H1 (cell line): ENCODE results near the gene PARP4. TPM values are rescaled to one million over a fixed set of nuclear protein-coding genes. Genes with fewer than 3 reads are reported as not detected.
A peak's percentile ranks its signal among the peaks of the same experiment; 100 is the strongest.

ENCODE experiments used
- CTCF ChIA-PET: fragments of 300-600 bp; sonication (Branson Sonifier 250); formaldehyde crosslinking; loops from one replicate; lab custom pipeline; 2021; ENCODE audit not compliant: partially characterized antibody; lab: Charles Lee
- POLR2A ChIA-PET: fragments of 300-600 bp; sonication (Branson Sonifier 250); formaldehyde crosslinking; loops from one replicate; lab custom pipeline; 2021; ENCODE audit warnings: inconsistent platforms; ENCODE audit not compliant: partially characterized antibody; lab: Charles Lee
- DNase-seq, 2 experiments: peaks; one replicate each; pipeline versions ENCODE4 v3.0.0 to v3.0.0-alpha.2; 2010 to 2022; ENCODE audit warnings: low spot score in 2 of 2, low read depth in 1 of 2, mixed read lengths in 1 of 2
- FAIRE-seq: peaks from 2 replicates; lab custom pipeline; 2011; peaks lifted over from hg19 to GRCh38; lab: Jason Lieb, UNC
- H2AFZ ChIP-seq: 2 replicates; pipeline ENCODE4 v1.8.1; 2012; ENCODE audit warnings: low read length, inconsistent platforms
- H2AK5ac ChIP-seq: 2 replicates; pipeline ENCODE4 v1.6.1; 2013; ENCODE audit warnings: low read depth, low read length
- H2BK120ac ChIP-seq: replicated peaks from 2 replicates; pipeline ENCODE3; 2013; ENCODE audit warnings: low read depth, low read length, inconsistent platforms
- H2BK12ac ChIP-seq: 2 replicates; pipeline ENCODE4 v1.6.1; 2013; ENCODE audit warnings: low read depth, low read length
- H2BK15ac ChIP-seq: 2 replicates; pipeline ENCODE4 v1.6.1; 2013; ENCODE audit warnings: low read length
- H2BK20ac ChIP-seq: 2 replicates; pipeline ENCODE4 v1.6.1; 2013; ENCODE audit warnings: low read length
- H2BK5ac ChIP-seq: 2 replicates; pipeline ENCODE4 v1.6.1; 2013; ENCODE audit warnings: low read depth, low read length
- H3K14ac ChIP-seq: 2 replicates; pipeline ENCODE4 v1.6.1; 2013; ENCODE audit warnings: inconsistent platforms; ENCODE audit not compliant: insufficient read length
- H3K18ac ChIP-seq: 2 replicates; pipeline ENCODE4 v1.6.1; 2013; ENCODE audit warnings: low read length; ENCODE audit errors: extremely low read depth
- H3K23ac ChIP-seq: 2 replicates; pipeline ENCODE4 v1.6.1; 2013; ENCODE audit warnings: inconsistent platforms; ENCODE audit not compliant: insufficient read length
- H3K23me2 ChIP-seq: 2 replicates; pipeline ENCODE4 v1.6.1; 2013; ENCODE audit warnings: low read depth, low read length
- H3K27ac ChIP-seq: 2 replicates; pipeline ENCODE4 v1.6.1; 2011; ENCODE audit warnings: low read depth, low read length, inconsistent platforms
- H3K27me3 ChIP-seq, 4 experiments: replicated peaks in 1 of 4; 1 replicate in 1 of 4; 2 replicates in 3 of 4; pipeline versions ENCODE4 v1.6.1 to v1.8.1; 2011 to 2013; ENCODE audit warnings: low read length in 3 of 4, mild to moderate bottlenecking in 3 of 4, inconsistent platforms in 2 of 4, mixed read lengths in 2 of 4, moderate library complexity in 1 of 4; ENCODE audit not compliant: control insufficient read depth in 3 of 4, insufficient read depth in 3 of 4; ENCODE audit errors: extremely low read depth in 1 of 4
- H3K36me3 ChIP-seq, 4 experiments: 2 replicates each; pipeline versions ENCODE4 v1.6.1 to v1.8.1; 2011 to 2013; ENCODE audit warnings: mild to moderate bottlenecking in 4 of 4, low read length in 3 of 4, moderate library complexity in 2 of 4, control low read depth in 1 of 4, inconsistent platforms in 1 of 4; ENCODE audit not compliant: insufficient read depth in 4 of 4, control insufficient read depth in 2 of 4
- H3K4ac ChIP-seq: replicated peaks from 2 replicates; pipeline ENCODE3; 2013; ENCODE audit warnings: low read length, low read depth, mixed read lengths, inconsistent platforms; ENCODE audit not compliant: insufficient read length
- H3K4me1 ChIP-seq, 4 experiments: replicated peaks in 1 of 4; 1 replicate in 1 of 4; 2 replicates in 3 of 4; pipeline versions ENCODE4 v1.6.1 to v1.8.1; 2011 to 2013; ENCODE audit warnings: low read length in 3 of 4, inconsistent platforms in 2 of 4, mixed read lengths in 1 of 4; ENCODE audit not compliant: insufficient read depth in 4 of 4, control insufficient read depth in 3 of 4
- H3K4me2 ChIP-seq, 2 experiments: 2 replicates each; pipeline versions ENCODE4 v1.6.1 to v1.8.1; 2011 to 2013; ENCODE audit warnings: low read depth in 2 of 2, low read length in 2 of 2, control low read depth in 1 of 2, inconsistent platforms in 1 of 2, mild to moderate bottlenecking in 1 of 2; ENCODE audit not compliant: insufficient read depth in 1 of 2
- H3K4me3 ChIP-seq, 4 experiments: fragments of 200-600, 300-600 bp in 1 of 4; sonication (generic), shearing (Covaris generic), sonication (Bioruptor Twin) in 1 of 4; 2 replicates each; pipeline versions ENCODE4 v1.5.1 to v1.8.1; 2011 to 2016; ENCODE audit warnings: low read length in 4 of 4, low read depth in 3 of 4, control low read depth in 2 of 4, inconsistent platforms in 2 of 4, mild to moderate bottlenecking in 2 of 4, mixed read lengths in 1 of 4, moderate library complexity in 1 of 4; ENCODE audit not compliant: insufficient read depth in 2 of 4; ENCODE audit errors: extremely low read depth in 1 of 4
- H3K56ac ChIP-seq: replicated peaks from 2 replicates; pipeline ENCODE3; 2013; ENCODE audit warnings: low read depth, mild to moderate bottlenecking, mixed read lengths, low read length, inconsistent platforms; ENCODE audit not compliant: insufficient read length
- H3K79me1 ChIP-seq: 2 replicates; pipeline ENCODE4 v1.6.1; 2013; ENCODE audit warnings: low read depth, low read length, control low read depth
- H3K79me2 ChIP-seq, 2 experiments: 2 replicates each; pipeline versions ENCODE4 v1.6.1 to v1.8.1; 2012 to 2013; ENCODE audit warnings: low read length in 2 of 2, mild to moderate bottlenecking in 2 of 2, inconsistent platforms in 1 of 2; ENCODE audit not compliant: insufficient read depth in 2 of 2, control insufficient read depth in 1 of 2
- H3K9ac ChIP-seq, 4 experiments: replicated peaks in 1 of 4; 1 replicate in 1 of 4; 2 replicates in 3 of 4; pipeline versions ENCODE4 v1.6.1 to v1.8.1; 2011 to 2013; ENCODE audit warnings: low read depth in 3 of 4, low read length in 3 of 4, control low read depth in 2 of 4, mild to moderate bottlenecking in 2 of 4, moderate library complexity in 2 of 4, inconsistent platforms in 1 of 4; ENCODE audit errors: extremely low read depth in 1 of 4
- H3K9me3 ChIP-seq, 2 experiments: 2 replicates each; pipeline versions ENCODE4 v1.6.1 to v1.8.1; 2012 to 2013; ENCODE audit warnings: mild to moderate bottlenecking in 2 of 2, moderate library complexity in 2 of 2, control low read depth in 1 of 2, inconsistent platforms in 1 of 2, low read depth in 1 of 2, low read length in 1 of 2, mixed read lengths in 1 of 2; ENCODE audit not compliant: insufficient read depth in 2 of 2
- H4K20me1 ChIP-seq, 2 experiments: replicated peaks in 1 of 2; 2 replicates each; pipeline versions ENCODE3 to v1.8.1; 2011 to 2013; ENCODE audit warnings: inconsistent platforms in 2 of 2, low read length in 2 of 2, mild to moderate bottlenecking in 1 of 2; ENCODE audit not compliant: insufficient read depth in 2 of 2, control insufficient read depth in 1 of 2
- H4K5ac ChIP-seq: 2 replicates; pipeline ENCODE4 v1.6.1; 2013; ENCODE audit warnings: low read length, low read depth, mixed read lengths, inconsistent platforms; ENCODE audit not compliant: insufficient read length
- H4K8ac ChIP-seq: 2 replicates; pipeline ENCODE4 v1.8.0; 2013; ENCODE audit warnings: mild to moderate bottlenecking, moderate library complexity, low read length, inconsistent platforms; ENCODE audit not compliant: insufficient read depth; ENCODE audit errors: extremely low read depth
- H4K91ac ChIP-seq: replicated peaks from 2 replicates; pipeline ENCODE3; 2013; ENCODE audit warnings: low read length, mixed read lengths, inconsistent platforms; ENCODE audit not compliant: insufficient read length
- BACH1 ChIP-seq: IDR thresholded peaks from 2 replicates; pipeline ENCODE4 v1.6.1; 2012; ENCODE audit warnings: low read length, improper control_type of control experiment
- CEBPB ChIP-seq: IDR thresholded peaks from 2 replicates; pipeline ENCODE4 v1.6.1; 2012; ENCODE audit warnings: low read depth, low read length
- E2F6 ChIP-seq: IDR thresholded peaks from 2 replicates; pipeline ENCODE4 v1.6.1; 2012; ENCODE audit warnings: inconsistent platforms
- HDAC2 ChIP-seq, 2 experiments: fragments of 300-600 bp in 1 of 2; sonication (generic) in 1 of 2; IDR thresholded peaks; 2 replicates each; pipeline ENCODE4 v1.6.1; 2011 to 2012; ENCODE audit warnings: low read depth in 2 of 2, low read length in 2 of 2, mild to moderate bottlenecking in 2 of 2, moderate library complexity in 2 of 2, borderline replicate concordance in 1 of 2, inconsistent platforms in 1 of 2
- JUN ChIP-seq: IDR thresholded peaks from 2 replicates; pipeline ENCODE4 v1.6.1; 2011; ENCODE audit warnings: low read depth, mild to moderate bottlenecking, improper control_type of control experiment, low read length
- TAF1 ChIP-seq: IDR thresholded peaks from 2 replicates; pipeline ENCODE4 v1.6.1; 2011; ENCODE audit warnings: mild to moderate bottlenecking, low read depth, low read length
- WGBS, 2 experiments: shearing (Covaris generic) in 1 of 2; methylation state at CpG; one replicate each; pipeline versions ENCODE4 v1.1.6 to v1.1.7; 2013 to 2015; ENCODE audit warnings: low lambda C conversion rate in 2 of 2, mixed read lengths in 2 of 2, inconsistent platforms in 1 of 2, low coverage in 1 of 2, missing lambda C conversion rate in 1 of 2; ENCODE audit not compliant: insufficient replicate concordance in 2 of 2, insufficient coverage in 1 of 2, insufficient read length in 1 of 2; ENCODE audit errors: extremely low coverage in 1 of 2, missing lambda C conversion rate in 1 of 2; 5-methylcytosine and 5-hydroxymethylcytosine counted together
- long read RNA-seq, 2 experiments: library from RNA in 1 of 2; library from capped mRNA in 1 of 2; stranded (forward); transcript quantifications; one replicate each; pipeline ENCODE4 v2.0.0, GENCODE V29; 2021; ENCODE audit warnings: inconsistent platforms in 1 of 2
- polyA minus RNA-seq, 3 experiments: library from RNA; depleted of rRNA, polyadenylated mRNA; stranded (reverse); fragments of >200 nt; gene quantifications; 1 replicate in 2 of 3; 2 replicates in 1 of 3; pipeline ENCODE4 v1.2.3, GENCODE V29; 2011
- polyA plus RNA-seq, 7 experiments: library from polyadenylated mRNA; depleted of rRNA in 3 of 7; stranded (reverse) in 5 of 7; unstranded in 2 of 7; fragments of >200 nt in 5 of 7; fragments of 200-250 nt in 2 of 7; gene quantifications; 1 replicate in 5 of 7; 2 replicates in 1 of 7; 4 replicates in 1 of 7; pipeline versions ENCODE4 v1.2.1 to v1.2.3, GENCODE V29; 2011 to 2013; ENCODE audit warnings: missing spikeins in 2 of 7, mixed read lengths in 2 of 7
- total RNA-seq: library from RNA; stranded (reverse); fragmentation: NEBNext Ultra II Directional; extraction: Animal tissue kit (Norgen Biotek cat#: 25700); gene quantifications from 2 replicates; pipeline ENCODE4 v1.2.1, GENCODE V29; 2021
- TF ChIP-seq, protein P1 (sequence below): IDR thresholded peaks from 2 replicates; pipeline ENCODE4 v1.6.1; 2012; ENCODE audit warnings: inconsistent platforms

PARP4 gene
- total RNA-seq (36.8 and 40.3 TPM in 2 replicates), polyA plus RNA-seq (2011; rRNA removed) (16.5 and 22.2 TPM in 2 replicates), polyA minus RNA-seq (2011; rRNA and poly(A)+ RNA removed) (59.6 and 73.5 TPM in 2 replicates)
- 22.1 TPM for polyA plus RNA-seq (2011; cell fraction: cytosol; rRNA removed)
- 32.8 TPM for polyA plus RNA-seq (2011; cell fraction: nucleus; rRNA removed)
- 21.9 to 33.5 TPM (median 25.1 TPM) in 4 replicates for polyA plus RNA-seq (2012, experiment 1 of 2)
- polyA plus RNA-seq (2012, experiment 2 of 2), result 2.1 TPM
- polyA plus RNA-seq (2013, experiment 1 of 2), result 24.3 TPM
- 24.1 TPM for polyA plus RNA-seq (2013, experiment 2 of 2)
- polyA minus RNA-seq (2011; cell fraction: cytosol; rRNA and poly(A)+ RNA removed), result 26.0 TPM
- 50.1 TPM for polyA minus RNA-seq (2011; cell fraction: nucleus; rRNA and poly(A)+ RNA removed)
- long read RNA-seq, experiment 1, full-length matches to known transcripts, result 3 of 31 reads
- long read RNA-seq, experiment 1, partial matches to known transcripts, result 22 of 31 reads
- long read RNA-seq, experiment 1, other reads (novel, unspliced or antisense), result 6 of 31 reads
- long read RNA-seq, experiment 2, full-length matches to known transcripts, result 1 of 4 reads
- long read RNA-seq, experiment 2, partial matches to known transcripts, result 3 of 4 reads
- long read RNA-seq, experiment 2, other reads (novel, unspliced or antisense), result 0 of 4 reads

DNA sequence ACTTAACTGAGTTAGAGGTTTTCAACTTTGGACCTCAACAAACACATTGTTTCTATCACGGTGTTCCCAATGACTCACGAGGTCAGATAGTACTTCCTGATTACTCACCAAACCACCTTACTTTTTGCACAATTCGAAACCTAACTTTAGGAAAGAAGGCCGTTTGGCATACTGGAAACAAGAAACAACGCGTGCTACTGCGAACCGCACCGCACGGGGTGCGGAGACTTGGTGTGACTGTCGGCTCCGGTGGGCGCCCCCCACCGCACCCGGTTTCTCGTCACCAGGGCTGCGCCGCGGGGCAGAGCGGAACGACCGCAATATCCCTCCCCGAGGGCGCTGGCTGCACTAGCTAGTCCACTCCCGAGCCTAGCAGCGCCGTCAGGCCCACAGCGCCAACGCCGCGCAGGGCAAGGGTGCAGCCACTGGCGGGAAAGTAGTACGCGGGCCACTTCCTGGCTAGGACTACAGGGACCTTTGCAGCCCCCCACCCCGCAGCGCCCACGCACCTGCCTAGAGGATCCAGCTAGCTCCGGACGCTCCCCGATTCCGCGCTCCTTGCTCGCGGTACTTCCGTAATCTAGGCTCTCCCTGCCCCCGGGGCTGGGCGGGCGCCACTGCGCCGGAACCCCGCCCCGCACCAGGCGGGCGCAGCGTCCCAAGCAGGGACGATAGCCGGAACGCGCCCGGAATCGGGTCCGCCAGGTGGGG lies at the start of gene PARP4:
Gene PARP4 (minus strand): TSS at position 582 of the 711 bp plus-strand sequence. CDS start 9,002 bp downstream, outside the sequence.
- no peak within 1 kb of the TSS for H3K4ac ChIP-seq
- POLR2A ChIA-PET, result interaction anchor here (1.8 kb wide), 1 partner anchor 9 kb away, joined by 4 read pairs; no protein-coding TSS in a partner anchor
- TF ChIP-seq JUN (no peak), E2F6 (peak; percentile 67), TAF1 (peak; percentile 70; the same call in 1 of the 2 replicates), HDAC2 (IDR thresholded peaks at IDR 0.05; ENCODE audit: borderline replicate concordance in 1 of 2, low read depth in 2 of 2, low read length in 2 of 2) (peak in 1 of 2 experiments; percentile 73; a peak in 1 of 4 replicates), BACH1 (no peak), CEBPB (no peak)
- TF ChIP-seq, protein P1, sequence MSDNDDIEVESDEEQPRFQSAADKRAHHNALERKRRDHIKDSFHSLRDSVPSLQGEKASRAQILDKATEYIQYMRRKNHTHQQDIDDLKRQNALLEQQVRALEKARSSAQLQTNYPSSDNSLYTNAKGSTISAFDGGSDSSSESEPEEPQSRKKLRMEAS, result peak; percentile 48; the same call in 1 of the 2 replicates

More for the DNA sequence above, at the start of gene PARP4:
- H3K14ac ChIP-seq, result no peak within 1 kb of the TSS
- H2BK120ac ChIP-seq, result no peak within 1 kb of the TSS
- H4K8ac ChIP-seq, result peak within 1 kb of the TSS; percentile 98
- peak within 1 kb of the TSS; percentile 77 to 91 for H3K4me2 ChIP-seq
- H2AK5ac ChIP-seq, result no peak within 1 kb of the TSS
- H3K18ac ChIP-seq, result peak within 1 kb of the TSS; percentile 72
- no peaks in the 10 kb centered on the region for H3K9me3 ChIP-seq
- H4K91ac ChIP-seq, result peak within 1 kb of the TSS; percentile 39
- H3K4me3 ChIP-seq, result peak within 1 kb of the TSS; percentile 76 to 93 (median 84)
- no peak within 1 kb of the TSS for H2BK15ac ChIP-seq
- H3K23me2 ChIP-seq, result peaks cover 4% of the 10 kb centered on the region
- H2AFZ ChIP-seq, result peak within 1 kb of the TSS; percentile 94
- peaks cover 0 to 34% of the 10 kb centered on the region in 2 experiments; a peak in 2 of 4 replicates for H3K79me2 ChIP-seq
- no peak within 1 kb of the TSS for H3K23ac ChIP-seq
- 0 out of 2 replicates have a peak, but pooled peaks cover 4% of the 10 kb centered on the region for H3K79me1 ChIP-seq
- peak within 1 kb of the TSS; percentile 84 for H3K56ac ChIP-seq
- peak within 1 kb of the TSS; percentile 86; the same call in 1 of the 2 replicates for H2BK5ac ChIP-seq
- WGBS, 2 experiments, result 1% methylated on average over 52 of the region's 63 CpGs; no CpG with 5 or more reads in 1 of the 2 experiments
- peak within 1 kb of the TSS; percentile 76 to 93 (median 79) for H3K9ac ChIP-seq
- H3K27ac ChIP-seq, result peak within 1 kb of the TSS; percentile 69; the same call in 1 of the 2 replicates
- peak in 1 of 2 experiments; percentile 82 for DNase-seq
- no peaks in the 10 kb centered on the region for H4K20me1 ChIP-seq
- no peaks in the 10 kb centered on the region for H3K36me3 ChIP-seq
- H4K5ac ChIP-seq, result peak within 1 kb of the TSS; percentile 73
- CTCF ChIA-PET, result interaction anchor here (1.6 kb wide), 1 partner anchor 105 kb away, joined by 4 read pairs; no protein-coding TSS in a partner anchor
- no peak within 1 kb of the TSS for H2BK20ac ChIP-seq
- no peaks in the 10 kb centered on the region for H3K27me3 ChIP-seq
- H2BK12ac ChIP-seq, result no peak within 1 kb of the TSS; the same call in 1 of the 2 replicates
- H3K4me1 ChIP-seq, result peaks cover 0 to 7% (median under 1%) of the 10 kb centered on the region in 4 experiments; a peak in 2 of 7 replicates
- no peak for FAIRE-seq
